ENCODE measurements around the gene TANC2. TPM values are rescaled to one million over a fixed set of nuclear protein-coding genes. Genes with fewer than 3 reads are reported as not detected.

Gene TANC2
- total RNA-seq, 1 donor from 2014 or later = 0.58 TPM

GRCh38 chr17:62937606-62938005 lies 28.4 kb upstream of the TANC2 start:
- H3K36me3 Mint-ChIP-seq (ENCODE audit: low read depth) = no peaks in the 10 kb centered on the region
- H3K9me3 Mint-ChIP-seq = peaks cover 5% of the 10 kb centered on the region
- intact Hi-C loops (cut with micrococcal nuclease) = no loop called here
- H3K4me3 Mint-ChIP-seq = no peak overlapping the region
- DNase-seq = no peak
- peaks cover 19% of the 10 kb centered on the region for H3K27me3 Mint-ChIP-seq
- H3K4me1 Mint-ChIP-seq = no peaks in the 10 kb centered on the region
- no peak overlapping the region for H3K27ac Mint-ChIP-seq

GRCh38 chr17:62941358-62941991 lies 24.6 kb upstream of the TANC2 start:
- H3K9me3 Mint-ChIP-seq = peaks cover 5% of the 10 kb centered on the region
- no peak overlapping the region for H3K4me3 Mint-ChIP-seq
- no peak for DNase-seq
- no peaks in the 10 kb centered on the region for H3K36me3 Mint-ChIP-seq (ENCODE audit: low read depth)
- H3K27me3 Mint-ChIP-seq = peaks cover 17% of the 10 kb centered on the region
- intact Hi-C loops (cut with micrococcal nuclease) = no loop called here
- no peaks in the 10 kb centered on the region for H3K4me1 Mint-ChIP-seq
- no peak overlapping the region for H3K27ac Mint-ChIP-seq

- Mint-ChIP-seq H3K9me3 (no peaks in the 10 kb centered on the region), H3K4me3 (no peak overlapping the region), H3K4me1 (no peaks in the 10 kb centered on the region), H3K27ac (no peak overlapping the region), H3K36me3 (ENCODE audit: low read depth) (no peaks in the 10 kb centered on the region), H3K27me3 (peaks cover 8% of the 10 kb centered on the region)
- DNase-seq = no peak
- intact Hi-C loops (cut with micrococcal nuclease) = no loop called here
Measured at GRCh38 chr17:62948370-62948769, 17.7 kb upstream of the TANC2 start.

- no peak overlapping the region for H3K4me3 Mint-ChIP-seq
- H3K4me1 Mint-ChIP-seq = no peaks in the 10 kb centered on the region
- DNase-seq = no peak
- no peak overlapping the region for H3K27ac Mint-ChIP-seq
- no peaks in the 10 kb centered on the region for H3K36me3 Mint-ChIP-seq (ENCODE audit: low read depth)
- H3K9me3 Mint-ChIP-seq = no peaks in the 10 kb centered on the region
- intact Hi-C loops (cut with micrococcal nuclease) = no loop called here
- peaks cover 3% of the 10 kb centered on the region for H3K27me3 Mint-ChIP-seq
Measured at GRCh38 chr17:62949036-62949435, 17.0 kb upstream of the TANC2 start.

- no peaks in the 10 kb centered on the region for H3K36me3 Mint-ChIP-seq (ENCODE audit: low read depth)
Measured at GRCh38 chr17:62950067-62950466, 16.0 kb upstream of the TANC2 start.

GRCh38 chr17:62955841-62956352 lies 10.1 kb upstream of the TANC2 start:
- Mint-ChIP-seq H3K27ac (no peak overlapping the region), H3K4me3 (no peak overlapping the region), H3K27me3 (peaks cover 18% of the 10 kb centered on the region), H3K36me3 (ENCODE audit: low read depth) (no peaks in the 10 kb centered on the region), H3K4me1 (no peaks in the 10 kb centered on the region), H3K9me3 (no peaks in the 10 kb centered on the region)
- DNase-seq = no peak
- intact Hi-C loops (cut with micrococcal nuclease) = no loop called here

More at GRCh38 chr17:62950067-62950466, 16.0 kb upstream of the TANC2 start:
- H3K27me3 Mint-ChIP-seq = peaks cover 6% of the 10 kb centered on the region
- intact Hi-C loops (cut with micrococcal nuclease) = no loop called here
- no peak overlapping the region for H3K27ac Mint-ChIP-seq
- no peaks in the 10 kb centered on the region for H3K4me1 Mint-ChIP-seq
- no peaks in the 10 kb centered on the region for H3K9me3 Mint-ChIP-seq
- no peak for DNase-seq
- no peak overlapping the region for H3K4me3 Mint-ChIP-seq

GRCh38 chr17:62963296-62963695 lies 2.7 kb upstream of the TANC2 start:
- H3K27ac Mint-ChIP-seq = no peak overlapping the region
- no peak overlapping the region for H3K4me3 Mint-ChIP-seq
- peaks cover 21% of the 10 kb centered on the region for H3K4me1 Mint-ChIP-seq
- intact Hi-C loops (cut with micrococcal nuclease) = no loop called here
- H3K36me3 Mint-ChIP-seq (ENCODE audit: low read depth) = no peaks in the 10 kb centered on the region
- no peak for DNase-seq
- peaks cover 62% of the 10 kb centered on the region for H3K27me3 Mint-ChIP-seq
- no peaks in the 10 kb centered on the region for H3K9me3 Mint-ChIP-seq

- Mint-ChIP-seq H3K27me3 (peaks cover 73% of the 10 kb centered on the region), H3K4me3 (peak overlapping the region; percentile 5), H3K36me3 (ENCODE audit: low read depth) (no peaks in the 10 kb centered on the region), H3K4me1 (peaks cover 25% of the 10 kb centered on the region), H3K27ac (no peak overlapping the region), H3K9me3 (no peaks in the 10 kb centered on the region)
- no peak for DNase-seq
- intact Hi-C loops (cut with micrococcal nuclease) = no loop called here
Measured at GRCh38 chr17:62964506-62964905, 1.5 kb upstream of the TANC2 start.

GRCh38 chr17:62965174-62965685 lies 805 bp upstream of the TANC2 start:
- intact Hi-C loops (cut with micrococcal nuclease) = loop anchor here (1.0 kb wide), 1 partner anchor 312 kb away; no protein-coding TSS in a partner anchor
- H3K27ac Mint-ChIP-seq = peak overlapping the region; percentile 82
- H3K36me3 Mint-ChIP-seq (ENCODE audit: low read depth) = no peaks in the 10 kb centered on the region
- H3K9me3 Mint-ChIP-seq = no peaks in the 10 kb centered on the region
- H3K4me3 Mint-ChIP-seq = peak overlapping the region; percentile 79
- H3K27me3 Mint-ChIP-seq = peaks cover 70% of the 10 kb centered on the region
- DNase-seq = no peak
- peaks cover 25% of the 10 kb centered on the region for H3K4me1 Mint-ChIP-seq

GRCh38 chr17:62966426-62967204 lies 580 bp downstream of the TANC2 start:
- Mint-ChIP-seq H3K27me3 (peaks cover 66% of the 10 kb centered on the region), H3K27ac (no peak overlapping the region), H3K9me3 (no peaks in the 10 kb centered on the region), H3K4me1 (peaks cover 25% of the 10 kb centered on the region), H3K4me3 (peak overlapping the region; percentile 78), H3K36me3 (ENCODE audit: low read depth) (no peaks in the 10 kb centered on the region)
- DNase-seq = peak; percentile 82
- intact Hi-C loops (cut with micrococcal nuclease) = no loop called here

- no peaks in the 10 kb centered on the region for H3K36me3 Mint-ChIP-seq (ENCODE audit: low read depth)
- H3K4me1 Mint-ChIP-seq = peaks cover 25% of the 10 kb centered on the region
- intact Hi-C loops (cut with micrococcal nuclease) = no loop called here
- H3K27me3 Mint-ChIP-seq = peaks cover 63% of the 10 kb centered on the region
- H3K9me3 Mint-ChIP-seq = no peaks in the 10 kb centered on the region
- peak overlapping the region; percentile 78 for H3K4me3 Mint-ChIP-seq
- no peak for DNase-seq
- H3K27ac Mint-ChIP-seq = no peak overlapping the region
Measured at GRCh38 chr17:62967205-62967529, 1.1 kb downstream of the TANC2 start.

- no peaks in the 10 kb centered on the region for H3K36me3 Mint-ChIP-seq (ENCODE audit: low read depth)
- intact Hi-C loops (cut with micrococcal nuclease) = loop anchor here (1.0 kb wide), 2 partner anchors 244 to 265 kb away; no protein-coding TSS in a partner anchor
- no peak overlapping the region for H3K4me3 Mint-ChIP-seq
- no peak overlapping the region for H3K27ac Mint-ChIP-seq
- peak; percentile 87 for DNase-seq
- H3K9me3 Mint-ChIP-seq = no peaks in the 10 kb centered on the region
- H3K27me3 Mint-ChIP-seq = peaks cover 55% of the 10 kb centered on the region
- H3K4me1 Mint-ChIP-seq = peaks cover 25% of the 10 kb centered on the region
Measured at GRCh38 chr17:62968445-62968923, 2.4 kb downstream of the TANC2 start.

- Mint-ChIP-seq H3K4me3 (no peak overlapping the region), H3K36me3 (ENCODE audit: low read depth) (no peaks in the 10 kb centered on the region), H3K27me3 (peaks cover 37% of the 10 kb centered on the region), H3K27ac (no peak overlapping the region), H3K4me1 (peaks cover 16% of the 10 kb centered on the region), H3K9me3 (no peaks in the 10 kb centered on the region)
- intact Hi-C loops (cut with micrococcal nuclease) = no loop called here
- DNase-seq = no peak
Measured at GRCh38 chr17:62970610-62971009, 4.6 kb downstream of the TANC2 start.

- DNase-seq = no peak
- Mint-ChIP-seq H3K4me3 (no peak overlapping the region), H3K27me3 (peaks cover 33% of the 10 kb centered on the region), H3K4me1 (peaks cover 12% of the 10 kb centered on the region), H3K36me3 (ENCODE audit: low read depth) (no peaks in the 10 kb centered on the region), H3K27ac (no peak overlapping the region), H3K9me3 (no peaks in the 10 kb centered on the region)
- intact Hi-C loops (cut with micrococcal nuclease) = no loop called here
Measured at GRCh38 chr17:62971853-62972252, 5.8 kb downstream of the TANC2 start.

All from activated CD4-positive, alpha-beta T cell treated with anti-CD3 and anti-CD28 coated beads, Interleukin-2, amount 10 ng/mL, durations not matched to agents 24 days and 14 days (primary cell).